H1 (cell line): ENCODE measurements around the gene CKS1B. TPM values are rescaled to one million over a fixed set of nuclear protein-coding genes. Genes with fewer than 3 reads are reported as not detected.

Experiments
- CTCF ChIA-PET: fragments of 300-600 bp; sonication (Branson Sonifier 250); formaldehyde crosslinking; loops from one replicate; lab custom pipeline; 2021; ENCODE audit not compliant: partially characterized antibody; lab: Charles Lee
- POLR2A ChIA-PET: fragments of 300-600 bp; sonication (Branson Sonifier 250); formaldehyde crosslinking; loops from one replicate; lab custom pipeline; 2021; ENCODE audit warnings: inconsistent platforms; ENCODE audit not compliant: partially characterized antibody; lab: Charles Lee
- DNase-seq, 2 experiments: peaks; one replicate each; pipeline versions ENCODE4 v3.0.0 to v3.0.0-alpha.2; 2010 to 2022; ENCODE audit warnings: low spot score in 2 of 2, low read depth in 1 of 2, mixed read lengths in 1 of 2
- FAIRE-seq: peaks from 2 replicates; lab custom pipeline; 2011; peaks lifted over from hg19 to GRCh38; lab: Jason Lieb, UNC
- H2AFZ ChIP-seq: 2 replicates; pipeline ENCODE4 v1.8.1; 2012; ENCODE audit warnings: low read length, inconsistent platforms
- H2AK5ac ChIP-seq: 2 replicates; pipeline ENCODE4 v1.6.1; 2013; ENCODE audit warnings: low read depth, low read length
- H2BK120ac ChIP-seq: replicated peaks from 2 replicates; pipeline ENCODE3; 2013; ENCODE audit warnings: low read depth, low read length, inconsistent platforms
- H2BK12ac ChIP-seq: 2 replicates; pipeline ENCODE4 v1.6.1; 2013; ENCODE audit warnings: low read depth, low read length
- H2BK15ac ChIP-seq: 2 replicates; pipeline ENCODE4 v1.6.1; 2013; ENCODE audit warnings: low read length
- H2BK20ac ChIP-seq: 2 replicates; pipeline ENCODE4 v1.6.1; 2013; ENCODE audit warnings: low read length
- H2BK5ac ChIP-seq: 2 replicates; pipeline ENCODE4 v1.6.1; 2013; ENCODE audit warnings: low read depth, low read length
- H3K14ac ChIP-seq: 2 replicates; pipeline ENCODE4 v1.6.1; 2013; ENCODE audit warnings: inconsistent platforms; ENCODE audit not compliant: insufficient read length
- H3K18ac ChIP-seq: 2 replicates; pipeline ENCODE4 v1.6.1; 2013; ENCODE audit warnings: low read length; ENCODE audit errors: extremely low read depth
- H3K23ac ChIP-seq: 2 replicates; pipeline ENCODE4 v1.6.1; 2013; ENCODE audit warnings: inconsistent platforms; ENCODE audit not compliant: insufficient read length
- H3K23me2 ChIP-seq: 2 replicates; pipeline ENCODE4 v1.6.1; 2013; ENCODE audit warnings: low read depth, low read length
- H3K27ac ChIP-seq: 2 replicates; pipeline ENCODE4 v1.6.1; 2011; ENCODE audit warnings: low read depth, low read length, inconsistent platforms
- H3K27me3 ChIP-seq, 4 experiments: replicated peaks in 1 of 4; 1 replicate in 1 of 4; 2 replicates in 3 of 4; pipeline versions ENCODE4 v1.6.1 to v1.8.1; 2011 to 2013; ENCODE audit warnings: low read length in 3 of 4, mild to moderate bottlenecking in 3 of 4, inconsistent platforms in 2 of 4, mixed read lengths in 2 of 4, moderate library complexity in 1 of 4; ENCODE audit not compliant: control insufficient read depth in 3 of 4, insufficient read depth in 3 of 4; ENCODE audit errors: extremely low read depth in 1 of 4
- H3K36me3 ChIP-seq, 4 experiments: 2 replicates each; pipeline versions ENCODE4 v1.6.1 to v1.8.1; 2011 to 2013; ENCODE audit warnings: mild to moderate bottlenecking in 4 of 4, low read length in 3 of 4, moderate library complexity in 2 of 4, control low read depth in 1 of 4, inconsistent platforms in 1 of 4; ENCODE audit not compliant: insufficient read depth in 4 of 4, control insufficient read depth in 2 of 4
- H3K4ac ChIP-seq: replicated peaks from 2 replicates; pipeline ENCODE3; 2013; ENCODE audit warnings: low read length, low read depth, mixed read lengths, inconsistent platforms; ENCODE audit not compliant: insufficient read length
- H3K4me1 ChIP-seq, 4 experiments: replicated peaks in 1 of 4; 1 replicate in 1 of 4; 2 replicates in 3 of 4; pipeline versions ENCODE4 v1.6.1 to v1.8.1; 2011 to 2013; ENCODE audit warnings: low read length in 3 of 4, inconsistent platforms in 2 of 4, mixed read lengths in 1 of 4; ENCODE audit not compliant: insufficient read depth in 4 of 4, control insufficient read depth in 3 of 4
- H3K4me2 ChIP-seq, 2 experiments: 2 replicates each; pipeline versions ENCODE4 v1.6.1 to v1.8.1; 2011 to 2013; ENCODE audit warnings: low read depth in 2 of 2, low read length in 2 of 2, control low read depth in 1 of 2, inconsistent platforms in 1 of 2, mild to moderate bottlenecking in 1 of 2; ENCODE audit not compliant: insufficient read depth in 1 of 2
- H3K4me3 ChIP-seq, 4 experiments: fragments of 200-600, 300-600 bp in 1 of 4; sonication (generic), shearing (Covaris generic), sonication (Bioruptor Twin) in 1 of 4; 2 replicates each; pipeline versions ENCODE4 v1.5.1 to v1.8.1; 2011 to 2016; ENCODE audit warnings: low read length in 4 of 4, low read depth in 3 of 4, control low read depth in 2 of 4, inconsistent platforms in 2 of 4, mild to moderate bottlenecking in 2 of 4, mixed read lengths in 1 of 4, moderate library complexity in 1 of 4; ENCODE audit not compliant: insufficient read depth in 2 of 4; ENCODE audit errors: extremely low read depth in 1 of 4
- H3K56ac ChIP-seq: replicated peaks from 2 replicates; pipeline ENCODE3; 2013; ENCODE audit warnings: low read depth, mild to moderate bottlenecking, mixed read lengths, low read length, inconsistent platforms; ENCODE audit not compliant: insufficient read length
- H3K79me1 ChIP-seq: 2 replicates; pipeline ENCODE4 v1.6.1; 2013; ENCODE audit warnings: low read depth, low read length, control low read depth
- H3K79me2 ChIP-seq, 2 experiments: 2 replicates each; pipeline versions ENCODE4 v1.6.1 to v1.8.1; 2012 to 2013; ENCODE audit warnings: low read length in 2 of 2, mild to moderate bottlenecking in 2 of 2, inconsistent platforms in 1 of 2; ENCODE audit not compliant: insufficient read depth in 2 of 2, control insufficient read depth in 1 of 2
- H3K9ac ChIP-seq, 4 experiments: replicated peaks in 1 of 4; 1 replicate in 1 of 4; 2 replicates in 3 of 4; pipeline versions ENCODE4 v1.6.1 to v1.8.1; 2011 to 2013; ENCODE audit warnings: low read depth in 3 of 4, low read length in 3 of 4, control low read depth in 2 of 4, mild to moderate bottlenecking in 2 of 4, moderate library complexity in 2 of 4, inconsistent platforms in 1 of 4; ENCODE audit errors: extremely low read depth in 1 of 4
- H3K9me3 ChIP-seq, 2 experiments: 2 replicates each; pipeline versions ENCODE4 v1.6.1 to v1.8.1; 2012 to 2013; ENCODE audit warnings: mild to moderate bottlenecking in 2 of 2, moderate library complexity in 2 of 2, control low read depth in 1 of 2, inconsistent platforms in 1 of 2, low read depth in 1 of 2, low read length in 1 of 2, mixed read lengths in 1 of 2; ENCODE audit not compliant: insufficient read depth in 2 of 2
- H4K20me1 ChIP-seq, 2 experiments: replicated peaks in 1 of 2; 2 replicates each; pipeline versions ENCODE3 to v1.8.1; 2011 to 2013; ENCODE audit warnings: inconsistent platforms in 2 of 2, low read length in 2 of 2, mild to moderate bottlenecking in 1 of 2; ENCODE audit not compliant: insufficient read depth in 2 of 2, control insufficient read depth in 1 of 2
- H4K5ac ChIP-seq: 2 replicates; pipeline ENCODE4 v1.6.1; 2013; ENCODE audit warnings: low read length, low read depth, mixed read lengths, inconsistent platforms; ENCODE audit not compliant: insufficient read length
- H4K8ac ChIP-seq: 2 replicates; pipeline ENCODE4 v1.8.0; 2013; ENCODE audit warnings: mild to moderate bottlenecking, moderate library complexity, low read length, inconsistent platforms; ENCODE audit not compliant: insufficient read depth; ENCODE audit errors: extremely low read depth
- H4K91ac ChIP-seq: replicated peaks from 2 replicates; pipeline ENCODE3; 2013; ENCODE audit warnings: low read length, mixed read lengths, inconsistent platforms; ENCODE audit not compliant: insufficient read length
- MAFK ChIP-seq: IDR thresholded peaks from 2 replicates; pipeline ENCODE4 v1.6.1; 2012; ENCODE audit warnings: low read depth, mild to moderate bottlenecking, improper control_type of control experiment, low read length
- TAF7 ChIP-seq: optimal IDR thresholded peaks from 2 replicates; pipeline ENCODE3; 2011; ENCODE audit warnings: low read depth, mild to moderate bottlenecking, inconsistent platforms, low read length, moderate library complexity, borderline replicate concordance
- WGBS, 2 experiments: shearing (Covaris generic) in 1 of 2; methylation state at CpG; one replicate each; pipeline versions ENCODE4 v1.1.6 to v1.1.7; 2013 to 2015; ENCODE audit warnings: low lambda C conversion rate in 2 of 2, mixed read lengths in 2 of 2, inconsistent platforms in 1 of 2, low coverage in 1 of 2, missing lambda C conversion rate in 1 of 2; ENCODE audit not compliant: insufficient replicate concordance in 2 of 2, insufficient coverage in 1 of 2, insufficient read length in 1 of 2; ENCODE audit errors: extremely low coverage in 1 of 2, missing lambda C conversion rate in 1 of 2; 5-methylcytosine and 5-hydroxymethylcytosine counted together
- polyA plus RNA-seq, 7 experiments: library from polyadenylated mRNA; depleted of rRNA in 3 of 7; stranded (reverse) in 5 of 7; unstranded in 2 of 7; fragments of >200 nt in 5 of 7; fragments of 200-250 nt in 2 of 7; gene quantifications; 1 replicate in 5 of 7; 2 replicates in 1 of 7; 4 replicates in 1 of 7; pipeline versions ENCODE4 v1.2.1 to v1.2.3, GENCODE V29; 2011 to 2013; ENCODE audit warnings: missing spikeins in 2 of 7, mixed read lengths in 2 of 7
- total RNA-seq: library from RNA; stranded (reverse); fragmentation: NEBNext Ultra II Directional; extraction: Animal tissue kit (Norgen Biotek cat#: 25700); gene quantifications from 2 replicates; pipeline ENCODE4 v1.2.1, GENCODE V29; 2021

CKS1B gene
- total and polyA plus RNA-seq, 2 of the 8 experiments (the other 6 are each of a cell fraction or from before 2014, with no cell fraction given) = 294 to 1,025 TPM

GRCh38 chr1:154959426-154959780, 15.1 kb upstream of the CKS1B start:
- no peak for FAIRE-seq
- Histone ChIP-seq H3K18ac (no peak overlapping the region), H2AFZ (no peak overlapping the region), H2BK5ac (no peak overlapping the region), H3K4me3 (no peak overlapping the region), H2BK12ac (no peak overlapping the region), H3K14ac (no peak overlapping the region), H2BK20ac (no peak overlapping the region)
- POLR2A ChIA-PET = interaction anchor here (0.7 to 18.6 kb wide), 2 partner anchors 23 to 24 kb away, joined by 3 to 662 read pairs; partner anchors contain the start of genes CKS1B, FLAD1, LENEP and PMVK
- no peak for TF ChIP-seq MAFK
- no peak for TF ChIP-seq TAF7
- TF ChIP-seq, all 59 proteins: peak for 0
- H3K9me3 ChIP-seq = no peaks in the 10 kb centered on the region
- no peak for DNase-seq
- H3K9ac ChIP-seq = no peak overlapping the region
- peaks cover 4 to 24% (median 8%) of the 10 kb centered on the region in 4 experiments for H3K4me1 ChIP-seq
- H2AK5ac ChIP-seq = no peak overlapping the region
- no peak overlapping the region for H3K23ac ChIP-seq
- peaks cover 1 to 11% of the 10 kb centered on the region in 2 experiments for H4K20me1 ChIP-seq
- H3K79me1 ChIP-seq = peaks cover 4% of the 10 kb centered on the region
- H2BK120ac ChIP-seq = no peak overlapping the region
- H3K4me2 ChIP-seq = no peak overlapping the region
- no peak overlapping the region for H4K8ac ChIP-seq
- no peak overlapping the region for H2BK15ac ChIP-seq
- CTCF ChIA-PET = interaction anchor here (0.7 to 9.8 kb wide), 4 partner anchors 11 to 37 kb away, joined by 4 to 132 read pairs (median 8); partner anchors contain the start of genes LENEP and SHC1
- no peak overlapping the region for H3K4ac ChIP-seq
- peaks cover 10 to 19% (median 15%) of the 10 kb centered on the region in 4 experiments; a peak in 7 of 8 replicates for H3K36me3 ChIP-seq
- H3K27ac ChIP-seq = no peak overlapping the region
- no peaks in the 10 kb centered on the region; a peak in 1 of 7 replicates for H3K27me3 ChIP-seq
- H4K91ac ChIP-seq = no peak overlapping the region
- H3K23me2 ChIP-seq = peaks cover 5% of the 10 kb centered on the region
- H3K79me2 ChIP-seq = peaks cover 0 to 17% of the 10 kb centered on the region in 2 experiments
- H4K5ac ChIP-seq = no peak overlapping the region
- WGBS, 2 experiments = 93% methylated on average over 5 of the region's 7 CpGs; no CpG with 5 or more reads in 1 of the 2 experiments
- H3K56ac ChIP-seq = no peak overlapping the region
